Right kidney (tissue), 1 donor: ENCODE results near the gene REL.
"Not testable (repeated sequence)": the region's sequence is repeated elsewhere in the genome, so short reads cannot be mapped to it uniquely, and the experiment has no call there.

Source experiments
- DNase-seq: peaks from one replicate; pipeline ENCODE4 v3.0.0-alpha.2; 2016

Gene REL

DNA sequence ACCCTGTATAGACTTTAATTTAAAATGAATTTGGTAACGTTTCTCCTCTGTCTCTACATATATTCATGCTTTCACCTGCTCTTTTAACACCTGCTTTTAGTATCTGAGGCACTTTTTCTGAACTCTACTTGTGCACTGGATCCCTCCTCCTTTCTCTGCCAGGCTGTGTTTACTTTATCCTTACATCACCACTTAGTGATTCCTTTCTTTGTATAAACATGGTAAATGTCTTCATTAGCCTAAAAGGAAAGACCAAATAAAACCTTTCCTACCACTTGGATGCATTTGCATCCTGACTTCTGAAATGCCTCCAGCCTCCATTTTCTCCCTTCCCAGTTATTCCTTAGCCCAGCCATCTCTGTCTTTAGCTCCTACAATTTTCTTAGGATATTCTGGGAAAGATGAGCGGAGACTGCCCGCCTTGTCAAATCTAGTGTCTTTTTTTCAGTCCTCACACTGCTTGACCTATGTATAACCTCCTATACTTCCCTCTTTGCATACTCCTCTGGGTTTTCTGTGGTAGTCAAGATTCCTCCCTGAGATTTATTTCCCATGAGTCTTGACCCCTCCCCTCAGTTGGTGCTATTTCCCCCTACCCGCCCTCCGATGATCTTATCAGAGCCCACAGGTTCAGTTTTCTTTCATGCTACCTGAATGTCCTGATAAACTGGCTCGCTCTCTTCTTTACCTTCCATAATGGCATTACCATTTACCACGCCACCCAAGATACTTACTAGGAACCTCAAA is 44.8 kb downstream of the REL start:
- no peak for DNase-seq

DNA sequence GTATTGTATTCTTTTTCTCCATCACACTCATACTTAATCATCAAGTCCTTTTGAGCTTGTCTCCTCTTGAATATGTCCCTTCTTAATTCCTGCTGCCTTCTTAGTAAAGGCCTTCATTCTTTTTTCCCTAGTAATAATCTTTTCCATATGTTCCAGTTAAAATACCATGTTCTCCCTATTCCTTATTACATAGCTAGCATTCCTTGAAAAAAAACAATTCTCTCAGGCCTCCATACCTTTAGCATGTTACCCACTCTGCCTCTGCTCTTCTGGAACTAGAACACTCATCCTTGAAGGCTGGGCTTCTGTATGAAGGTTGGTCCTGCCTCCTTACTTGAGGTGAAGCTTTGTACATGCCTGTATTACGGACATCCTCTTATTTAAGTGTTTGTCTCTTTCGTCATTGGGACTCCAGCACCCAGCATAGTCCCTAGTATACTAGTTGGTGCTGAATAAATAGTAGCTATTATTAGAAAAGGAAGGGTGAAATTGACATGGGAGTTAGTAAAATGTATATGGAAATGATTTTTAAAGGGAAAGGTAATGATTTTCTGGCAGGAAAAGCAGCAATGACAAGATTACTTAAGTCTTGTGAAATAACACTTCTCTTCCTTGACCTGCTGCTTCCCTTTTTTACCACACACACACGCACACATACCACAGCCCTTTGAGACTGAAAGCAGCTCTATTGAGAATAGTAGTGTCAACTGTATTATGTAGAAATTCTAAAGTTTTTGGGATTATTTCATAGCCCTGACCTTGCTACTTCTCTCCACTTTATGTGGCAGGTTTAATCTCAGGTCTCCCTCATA is 45.6 kb downstream of the REL start:
- no peak for DNase-seq

DNA sequence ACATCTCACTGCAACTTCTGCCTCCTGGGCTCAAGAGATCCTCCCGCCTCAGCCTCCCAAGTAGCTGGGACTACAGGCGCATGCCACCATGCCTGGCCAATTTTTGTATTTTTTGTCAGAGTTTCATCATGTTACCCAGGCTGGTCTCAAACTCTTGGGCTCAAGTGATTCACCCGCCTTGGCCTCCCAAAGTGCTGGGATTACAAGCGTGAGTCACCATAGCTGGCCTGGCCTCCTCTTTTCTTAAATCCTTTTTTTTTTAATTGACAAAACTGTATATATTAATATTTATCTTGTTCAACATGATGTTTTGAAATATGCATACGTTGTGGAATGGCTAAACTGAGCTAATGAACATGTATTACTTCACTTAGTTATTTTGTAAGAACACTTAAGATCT is 50.7 kb downstream of the REL start:
- DNase-seq = not testable (repeated sequence)

DNA sequence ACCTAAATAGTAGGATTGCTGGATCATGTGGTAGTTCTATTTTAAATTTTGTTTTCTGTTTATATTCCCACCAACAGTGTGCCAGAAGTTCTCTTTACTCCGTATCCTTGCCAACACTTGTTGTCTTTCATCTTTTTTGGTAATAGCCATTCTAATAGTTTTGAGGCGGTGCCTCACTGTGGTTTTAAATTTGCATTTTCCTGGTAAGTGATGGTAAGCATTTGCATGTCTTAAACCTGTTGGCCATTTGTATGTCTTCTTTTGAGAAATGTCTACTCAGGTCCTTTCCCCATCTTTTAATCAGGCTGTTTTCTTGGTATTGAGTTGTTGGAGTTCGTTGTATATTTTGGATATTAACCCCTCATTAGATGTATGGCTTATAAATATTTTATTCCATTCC is 51.6 kb downstream of the REL start:
- no peak for DNase-seq

DNA sequence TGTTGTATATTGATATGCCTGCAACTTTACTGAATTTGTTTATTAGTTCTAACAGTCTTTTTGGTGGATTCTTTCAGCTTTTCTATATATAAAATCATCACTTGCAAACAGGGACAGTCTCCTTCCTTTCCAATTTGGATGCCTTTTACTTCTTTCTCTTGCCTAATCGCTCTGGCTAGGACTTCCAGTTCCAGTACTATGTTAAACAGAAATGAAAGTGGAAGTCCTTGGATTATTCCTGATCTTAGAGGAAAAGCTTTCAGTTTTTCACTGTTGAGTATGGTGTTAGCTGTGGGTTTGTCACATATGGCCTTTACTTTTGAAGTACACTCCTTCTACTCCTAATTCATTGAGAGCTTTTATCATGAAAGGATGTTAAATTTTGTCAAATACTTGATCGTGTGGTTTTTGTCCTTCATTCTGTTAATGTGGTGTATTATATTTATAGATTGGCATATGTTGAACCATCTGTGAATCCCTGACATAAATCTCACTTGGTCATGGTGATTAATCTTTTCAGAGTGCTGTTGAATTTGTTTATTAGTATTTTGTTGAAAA is 52.9 kb downstream of the REL start:
- DNase-seq = no peak

DNA sequence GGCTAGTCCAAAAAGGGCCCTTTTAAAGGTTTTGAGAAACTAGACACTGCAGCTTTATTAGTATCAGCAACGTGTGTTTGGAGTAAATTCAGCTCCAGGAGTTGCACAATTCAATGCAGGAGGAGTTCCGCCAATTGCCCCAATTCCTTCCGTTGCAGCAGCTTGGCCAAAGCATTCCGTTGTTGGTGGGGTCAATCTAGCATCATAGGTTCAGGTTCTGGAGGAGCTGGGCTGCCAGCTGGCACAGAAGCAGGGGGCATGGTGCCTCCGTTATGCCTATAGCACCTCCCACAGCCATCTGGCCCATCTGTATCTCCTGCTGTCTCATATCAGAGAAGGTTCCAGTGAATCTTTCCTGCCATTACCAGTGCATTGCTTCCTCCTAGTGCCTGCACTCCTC is 55.4 kb downstream of the REL start:
- DNase-seq = no peak

DNA sequence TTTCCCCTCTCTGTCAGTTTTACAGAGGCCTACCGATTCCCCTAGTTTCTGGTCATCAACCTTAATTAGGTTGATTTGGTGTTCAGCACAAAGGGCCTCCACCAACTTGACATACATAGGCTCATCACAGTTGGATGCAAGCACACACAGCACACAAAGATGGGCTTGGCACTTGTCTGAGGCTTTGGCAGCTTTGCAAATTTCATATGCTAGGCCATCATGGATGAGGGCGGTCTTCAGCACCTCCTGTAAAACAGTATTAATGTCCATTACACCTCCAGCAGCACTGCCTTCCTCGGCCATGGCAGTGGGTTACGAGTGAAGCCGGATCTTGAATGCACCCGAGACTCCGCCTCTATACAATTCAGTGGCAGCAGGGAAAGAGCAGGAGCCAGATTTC is 56.9 kb downstream of the REL start:
- DNase-seq = no peak

DNA sequence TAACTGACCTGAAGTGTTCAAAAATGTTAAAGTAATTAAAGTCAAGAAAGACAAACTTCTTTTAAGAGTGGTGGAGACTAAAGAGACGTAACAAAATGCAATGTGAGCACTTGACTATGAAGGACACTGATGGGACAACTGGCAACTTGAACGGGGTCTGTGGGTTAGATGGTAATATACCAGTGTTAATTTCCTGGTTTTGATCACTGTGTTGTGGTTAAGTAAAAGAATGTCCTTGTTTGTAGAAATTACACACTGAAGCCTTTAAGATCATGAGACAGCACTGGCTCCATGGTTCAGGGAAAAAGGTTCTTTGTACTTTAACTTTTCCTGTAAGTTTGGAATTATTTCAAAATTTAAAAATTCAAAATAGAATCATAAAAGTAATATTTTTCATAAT is 58.2 kb downstream of the REL start:
- DNase-seq = no peak

DNA sequence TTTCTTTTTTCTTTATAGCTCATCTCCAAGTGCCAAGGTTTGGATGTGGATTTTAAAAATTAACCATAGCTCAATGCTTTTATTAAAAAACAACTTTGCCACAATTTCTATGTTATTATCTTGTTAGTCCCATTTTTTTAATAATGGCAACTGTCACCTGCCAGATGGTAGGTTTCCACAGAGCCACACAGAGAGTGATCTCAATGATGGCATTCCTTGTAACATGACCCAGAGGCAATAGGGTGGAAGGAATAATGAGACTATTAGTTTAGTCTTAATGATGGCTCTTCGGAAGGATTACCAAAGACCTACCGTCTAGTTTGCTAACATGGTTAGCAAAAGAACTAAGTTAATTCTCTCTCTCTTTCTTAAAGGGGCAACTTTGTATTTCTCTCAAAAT is 64.0 kb downstream of the REL start:
- no peak for DNase-seq

DNA sequence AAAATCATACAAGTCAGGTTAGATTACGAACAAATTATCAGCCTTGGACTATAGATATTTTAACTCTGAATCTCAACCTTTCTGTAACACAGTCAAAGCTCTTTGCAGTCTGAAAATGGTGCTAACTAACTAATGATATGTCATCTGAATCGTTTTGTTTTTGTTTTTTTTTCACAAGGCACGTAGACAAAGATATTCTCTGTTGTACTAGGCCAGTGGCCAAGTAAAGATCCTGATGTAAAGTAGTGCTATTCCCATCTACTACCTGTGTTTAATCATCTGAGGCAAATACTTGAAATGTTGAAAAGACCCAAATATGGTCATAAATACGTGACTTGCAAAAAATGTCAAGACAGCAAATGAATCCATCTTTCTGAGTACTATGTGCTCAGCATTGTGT is 65.7 kb downstream of the REL start:
- no peak for DNase-seq

DNA sequence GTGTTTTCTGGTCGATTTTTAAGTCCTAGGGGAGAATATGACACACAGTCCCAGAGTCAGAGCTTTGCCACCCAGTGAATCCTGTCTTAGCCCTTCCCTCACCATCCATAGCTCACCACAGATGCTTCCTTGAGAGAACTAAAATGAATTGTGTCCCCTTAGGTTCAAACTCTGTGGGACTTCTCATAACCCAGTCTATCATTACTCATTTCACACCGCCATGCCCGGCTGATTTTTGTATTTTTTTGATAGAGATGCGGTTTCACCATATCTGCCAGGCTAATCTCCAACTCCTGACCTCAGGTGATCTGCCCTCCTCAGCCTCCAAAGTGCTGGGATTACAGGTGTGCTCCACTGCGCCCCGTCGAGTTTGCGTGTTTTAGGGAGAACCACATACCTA is 66.8 kb downstream of the REL start:
- no peak for DNase-seq

DNA sequence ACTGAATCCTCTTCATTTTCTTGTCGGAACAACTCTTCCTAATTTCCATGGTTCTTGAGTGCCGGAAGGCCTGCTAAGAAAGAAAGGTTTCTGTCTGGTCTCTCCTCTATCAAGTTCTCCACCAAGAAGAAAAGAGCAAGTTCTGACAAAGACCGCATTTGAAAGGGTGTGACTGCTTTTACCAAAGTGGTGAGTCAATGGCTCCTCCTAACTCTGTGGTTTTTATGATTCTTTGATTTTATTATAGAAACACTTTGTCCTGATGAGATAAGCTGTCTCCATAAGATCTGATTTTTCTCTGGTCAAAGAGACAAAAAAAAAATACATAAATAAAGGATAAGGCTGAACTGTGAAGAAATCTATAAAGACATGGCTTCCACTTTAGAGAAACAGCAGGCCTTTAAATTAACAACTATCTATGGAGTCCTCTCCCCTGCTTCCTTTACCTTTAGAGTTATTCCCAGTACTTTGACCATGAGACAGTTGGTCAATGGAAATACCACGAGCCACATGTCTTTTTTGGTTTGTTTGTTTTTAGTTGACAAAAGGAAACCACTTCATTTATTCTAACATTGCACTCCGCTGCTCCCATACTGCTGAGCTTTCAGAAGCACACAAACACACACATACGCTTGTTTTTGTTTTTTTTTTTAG is 67.7 kb downstream of the REL start:
- DNase-seq = no peak

DNA sequence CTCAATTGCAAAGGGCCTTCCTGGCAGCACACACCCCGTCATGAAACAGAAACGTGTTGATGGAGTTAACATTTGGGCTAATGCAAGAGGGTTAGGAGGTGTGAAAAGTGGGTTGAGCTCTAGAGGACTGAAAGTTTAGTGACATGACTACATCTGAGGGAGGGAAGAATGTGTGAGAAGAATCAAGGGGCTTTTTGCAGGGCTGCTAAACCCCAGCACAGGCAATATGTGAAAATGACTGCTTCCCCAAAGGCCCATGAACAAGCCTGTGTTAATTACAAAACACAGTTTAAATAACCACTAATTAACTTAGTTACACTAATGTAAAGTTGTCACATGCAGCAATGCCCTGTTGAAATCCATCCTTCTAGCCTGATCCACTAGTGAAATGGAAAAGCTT is 72.8 kb downstream of the REL start:
- no peak for DNase-seq

DNA sequence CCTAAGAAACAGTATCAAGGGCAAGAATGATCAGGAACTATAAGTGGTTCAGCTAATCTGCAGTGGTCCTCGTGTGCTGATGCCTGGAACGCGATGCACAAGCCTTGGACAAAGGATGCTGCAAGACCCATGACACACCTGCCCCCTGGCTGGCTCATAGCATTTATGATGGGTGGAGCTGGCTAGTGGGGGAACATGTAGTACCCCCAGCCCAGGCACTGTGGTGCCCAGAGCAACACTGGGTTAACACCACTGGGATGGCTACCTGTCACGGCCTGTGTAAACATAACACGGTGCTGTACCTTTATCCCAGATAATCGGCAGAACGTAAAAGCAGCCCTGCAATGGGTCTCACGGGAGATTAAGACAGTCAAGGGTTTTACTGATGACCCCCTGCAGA is 75.8 kb downstream of the REL start:
- no peak for DNase-seq

DNA sequence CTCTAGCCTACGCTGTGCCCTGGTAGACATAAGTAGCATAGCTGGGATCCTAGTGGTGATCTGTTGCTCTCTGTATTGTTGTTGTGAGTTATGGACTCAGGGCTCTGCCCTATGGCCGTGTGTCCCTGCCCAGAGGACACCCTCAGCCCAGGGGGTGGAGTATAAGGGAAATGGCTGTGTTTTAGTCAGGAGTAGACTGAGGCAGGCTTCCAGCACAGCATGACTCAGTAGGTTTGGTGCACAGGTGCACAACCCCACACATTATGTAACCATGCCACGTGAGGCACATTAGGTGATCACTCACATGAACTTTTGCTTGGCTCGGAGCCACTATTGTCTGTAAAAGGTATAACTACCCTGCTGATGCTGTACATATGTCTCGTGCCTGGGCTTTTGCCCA is 76.3 kb downstream of the REL start:
- DNase-seq = no peak

DNA sequence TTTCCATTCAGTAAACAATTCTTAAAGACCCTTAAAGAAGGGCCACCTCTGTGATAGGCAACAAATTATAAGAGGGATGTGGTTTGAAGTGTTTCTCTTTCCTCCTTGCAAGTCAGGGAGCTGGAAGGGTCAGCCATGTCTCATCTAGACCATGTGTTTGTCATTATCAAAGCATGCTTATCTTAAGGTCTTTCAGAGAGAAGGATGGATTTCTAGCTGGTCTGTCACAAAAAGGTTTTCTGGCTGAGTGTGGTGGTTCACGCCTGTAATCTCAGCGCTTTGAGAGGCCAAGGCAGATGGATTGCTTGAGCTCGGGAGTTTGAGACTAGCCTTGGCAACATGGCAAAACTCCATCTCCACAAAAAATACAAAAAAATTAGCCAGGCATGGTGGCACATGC is 77.0 kb downstream of the REL start:
- DNase-seq = no peak

DNA sequence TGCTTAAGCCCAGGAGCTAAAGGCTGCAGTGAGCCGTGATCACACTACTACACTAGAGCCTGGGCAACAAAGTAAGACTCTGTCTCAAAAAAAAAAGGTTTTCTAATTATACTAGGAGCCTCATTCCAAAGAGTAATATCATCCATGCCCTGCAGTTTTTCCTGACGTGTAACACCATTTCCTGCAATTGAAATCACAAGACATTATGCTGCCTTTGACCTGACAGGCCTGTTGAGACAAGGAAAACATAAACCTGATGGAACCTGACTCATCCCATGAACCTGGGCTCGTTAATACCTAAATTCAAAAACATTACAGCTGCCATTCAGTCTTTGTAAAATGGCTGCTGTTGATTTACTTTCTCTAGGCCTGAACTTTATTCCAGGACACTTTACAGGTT is 77.4 kb downstream of the REL start:
- DNase-seq = no peak

DNA sequence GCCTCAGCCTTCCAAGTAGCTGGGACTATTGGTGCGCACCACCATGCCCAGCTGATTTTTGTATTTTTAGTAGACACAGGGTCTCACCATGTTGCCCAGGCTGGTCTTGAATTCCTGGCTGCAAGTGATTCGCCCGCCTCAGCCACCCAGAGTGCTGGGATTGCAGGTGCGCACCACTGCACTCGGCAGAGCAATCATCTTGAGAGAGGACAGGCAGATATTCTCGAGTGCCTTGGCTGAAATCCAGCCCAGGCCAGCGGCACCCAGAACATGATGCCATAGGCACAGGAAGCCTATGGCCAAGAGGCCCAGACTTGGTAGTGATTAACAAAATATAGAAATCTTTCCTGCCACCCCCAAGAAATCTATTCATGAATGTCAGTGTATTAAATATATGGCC is 78.1 kb downstream of the REL start:
- DNase-seq = no peak

DNA sequence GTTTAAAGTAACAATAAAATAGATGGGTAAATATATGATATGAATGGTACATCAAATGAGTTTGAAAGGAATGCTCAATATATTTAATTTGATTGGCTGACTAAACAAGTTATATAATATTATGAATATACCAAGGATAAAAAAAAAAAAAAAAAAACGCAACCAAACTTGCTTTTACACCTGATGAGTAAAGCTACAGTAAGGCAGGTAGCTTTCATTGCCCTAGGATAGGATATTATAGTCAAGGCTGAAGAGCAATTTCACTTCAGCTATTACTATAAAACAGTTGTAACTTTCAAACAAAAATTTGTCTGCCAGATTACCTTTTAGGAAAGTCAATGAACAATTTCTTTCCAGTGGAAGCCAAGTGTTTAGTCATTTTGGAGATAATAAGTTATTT is 79.3 kb downstream of the REL start:
- DNase-seq = no peak

DNA sequence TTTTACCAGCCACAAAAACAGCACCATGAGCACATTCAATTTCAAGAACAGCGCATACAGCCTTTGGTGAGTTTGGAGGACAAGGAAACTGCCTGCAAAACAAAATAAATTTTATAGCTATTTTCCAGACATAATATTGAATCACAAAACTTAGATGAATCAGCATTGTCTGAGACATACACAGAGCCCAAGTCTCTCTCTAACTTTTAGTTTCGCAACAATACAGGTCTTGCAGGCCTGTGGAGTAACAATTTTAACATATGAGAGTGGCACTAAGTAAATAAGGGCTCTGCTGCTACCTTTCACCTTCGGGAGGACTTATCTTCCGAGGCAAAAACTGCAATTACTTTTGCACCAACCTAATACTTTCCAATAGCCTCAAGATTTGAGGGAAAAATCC is 80.1 kb downstream of the REL start:
- no peak for DNase-seq

DNA sequence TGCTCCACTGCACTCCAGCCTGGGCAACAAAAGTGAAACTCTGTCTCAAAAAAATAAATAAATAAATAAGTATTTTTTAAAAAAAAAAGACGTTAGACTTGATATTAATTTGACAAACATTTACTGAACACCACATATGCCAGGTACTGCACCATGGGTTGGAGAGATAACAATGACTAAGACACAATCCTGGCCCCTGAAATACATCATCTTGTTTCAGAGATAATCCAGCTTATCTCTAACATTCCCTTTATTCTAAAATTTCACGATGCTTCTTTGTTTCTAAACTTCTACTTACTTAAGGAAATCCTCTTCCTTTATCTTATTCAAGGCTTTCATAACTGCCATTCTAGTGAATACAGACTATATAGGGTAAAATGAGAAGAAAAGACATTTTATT is 81.2 kb downstream of the REL start:
- DNase-seq = no peak

DNA sequence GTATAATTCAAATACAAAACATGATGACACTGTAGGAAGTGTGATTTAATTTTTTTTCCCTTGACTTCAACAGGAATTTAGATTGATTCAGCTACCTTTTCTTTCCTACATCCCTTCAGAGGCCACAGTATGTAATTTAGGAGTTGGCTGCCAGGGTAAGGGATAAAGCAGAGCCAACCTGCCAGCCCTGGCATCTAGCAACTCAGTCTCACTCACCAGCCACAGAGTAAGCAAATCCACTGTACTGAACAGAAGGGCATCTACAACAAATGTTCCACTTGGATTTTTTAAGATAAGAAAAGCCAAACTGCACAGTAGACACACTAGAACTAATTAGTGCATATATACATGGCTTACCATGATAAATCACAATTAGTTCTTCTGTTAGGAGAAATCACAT is 81.8 kb downstream of the REL start:
- no peak for DNase-seq
